HS-5 (cell line): Measurements from ENCODE around the gene LSAMP.

ENCODE experiments used
- DNase-seq: peaks from one replicate; pipeline ENCODE4 v3.0.0-alpha.2; 2012; ENCODE audit warnings: low read depth

Gene LSAMP

DNA sequence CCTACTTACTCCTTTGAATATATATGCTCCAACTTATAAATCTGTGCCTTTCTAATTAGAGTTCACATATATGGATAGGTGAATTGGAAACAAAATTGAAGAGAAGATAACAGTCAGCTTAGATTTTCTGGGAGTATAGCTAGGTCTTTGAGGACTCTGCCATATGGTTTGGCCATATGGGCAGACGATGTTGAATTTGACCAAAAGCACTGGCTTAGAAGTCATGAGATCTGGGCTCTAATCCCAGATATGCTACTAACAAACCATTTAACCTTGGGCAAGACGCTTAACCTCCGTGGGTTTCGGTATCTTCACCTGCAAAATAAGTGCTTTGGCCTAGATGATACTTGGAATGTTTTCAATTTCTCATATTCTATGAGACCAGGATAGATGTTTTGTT, 154.1 kb downstream of the LSAMP start:
- DNase-seq: no peak

DNA sequence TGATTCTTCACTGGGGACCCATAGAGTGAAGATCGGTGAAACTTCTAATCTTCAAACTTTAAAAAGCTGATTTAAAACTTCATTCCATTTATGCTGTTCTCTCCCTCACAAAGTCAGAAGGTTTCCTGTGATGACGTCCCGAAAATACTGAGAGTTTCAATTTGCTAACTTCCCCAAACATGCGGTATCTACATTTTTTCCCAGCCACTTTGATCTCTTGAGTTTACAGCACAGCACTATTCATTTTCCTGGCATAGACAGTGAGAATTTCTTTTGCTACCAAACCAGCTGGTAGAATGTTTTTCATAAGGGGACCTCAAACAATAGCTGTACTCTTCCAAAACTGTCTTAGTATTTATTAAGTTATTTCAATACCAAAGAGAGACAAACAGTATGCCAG, 156.8 kb downstream of the LSAMP start:
- DNase-seq: no peak

DNA sequence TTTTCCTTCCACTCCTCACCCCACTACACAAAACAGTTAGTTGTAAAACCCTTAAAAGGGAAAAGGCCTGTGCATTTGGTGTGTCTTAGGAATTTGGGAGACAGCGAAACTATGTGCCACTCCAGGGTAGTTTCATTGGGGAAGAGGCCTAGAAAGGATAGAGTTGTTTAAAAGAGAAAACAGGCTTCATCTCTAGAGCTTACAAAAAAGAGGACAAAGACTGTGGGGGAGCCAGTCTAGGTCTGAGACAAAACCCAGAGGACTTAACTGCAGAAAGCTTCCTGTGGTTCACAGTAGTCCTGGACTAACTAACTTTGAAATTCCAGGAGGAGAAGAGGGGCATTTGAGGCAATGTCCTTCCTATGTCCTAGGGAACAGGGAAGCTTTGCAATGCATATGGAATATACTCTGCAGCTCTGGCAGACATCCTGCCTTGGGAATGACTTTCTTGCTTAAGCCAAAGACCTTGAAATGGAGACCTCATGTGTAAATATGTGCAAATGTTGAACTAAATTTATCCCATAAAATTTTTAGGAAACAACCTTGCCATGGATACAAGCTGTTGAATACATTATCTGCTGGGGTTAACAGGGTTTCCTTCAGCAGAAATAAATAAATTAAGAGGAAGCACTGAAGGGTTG, 159.4 kb downstream of the LSAMP start:
- no peak for DNase-seq

DNA sequence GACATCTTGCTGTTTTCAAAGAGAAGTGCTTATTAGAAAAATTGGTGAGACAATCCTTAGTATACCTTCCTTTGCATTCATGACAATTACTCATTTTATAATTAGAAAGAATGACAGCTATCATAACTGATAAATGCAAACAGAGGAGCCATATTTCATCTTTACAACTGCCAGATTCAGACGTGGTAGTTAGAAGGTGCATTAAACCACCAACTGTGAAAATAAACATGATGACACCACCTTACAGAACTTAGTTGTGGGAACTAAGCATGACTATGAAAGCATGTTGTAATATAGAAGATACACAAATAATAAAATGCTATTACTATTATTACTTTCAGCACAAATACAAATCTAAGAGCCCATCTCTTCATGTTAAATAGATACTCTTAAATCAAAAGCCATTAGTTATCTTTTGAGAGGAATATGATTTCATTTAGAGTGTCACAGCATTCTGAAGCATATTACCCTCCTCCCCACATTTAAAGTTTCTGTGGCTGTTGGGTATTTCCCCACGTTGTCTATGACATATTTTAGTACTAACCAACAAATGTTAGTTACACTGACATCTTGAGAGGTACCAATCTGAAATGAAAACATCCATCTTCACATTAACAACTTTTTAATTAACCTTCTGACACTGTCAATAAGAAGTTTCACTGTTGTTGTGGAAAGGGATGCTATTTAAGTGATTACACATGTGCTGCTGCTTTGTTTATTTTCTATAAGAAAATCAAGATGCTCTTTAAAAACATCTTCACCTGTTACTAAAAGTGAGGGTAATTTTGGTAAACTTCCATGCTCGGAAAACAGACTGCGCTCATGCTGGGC, 163.8 kb downstream of the LSAMP start:
- no peak for DNase-seq

DNA sequence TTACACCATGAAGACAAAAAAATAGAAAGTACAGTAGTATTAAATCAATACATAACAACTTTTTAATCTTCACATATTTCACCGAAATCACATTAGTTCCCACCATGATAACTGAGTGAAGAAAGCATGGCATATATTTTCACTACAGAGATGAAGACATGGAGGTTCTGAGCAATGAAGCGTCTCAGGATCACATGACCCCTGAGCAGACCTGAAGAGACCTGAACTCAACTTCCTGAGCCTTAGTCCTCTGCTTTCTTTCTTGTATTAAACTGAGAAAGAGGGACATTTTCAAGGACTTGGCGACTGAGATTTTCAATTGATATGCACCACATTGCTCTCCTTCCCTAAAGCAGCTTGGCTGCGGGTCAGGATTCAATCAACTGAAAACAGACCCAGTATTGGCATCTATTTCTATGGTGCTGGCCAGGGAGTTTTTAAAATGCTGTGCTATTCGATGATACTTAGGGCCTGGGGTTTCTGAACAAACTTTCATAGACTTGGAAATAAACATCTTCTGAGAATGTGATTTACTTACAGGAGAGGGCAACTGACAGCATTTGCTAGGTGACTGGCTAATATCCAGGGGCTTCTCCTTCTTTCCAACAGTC, 165.1 kb downstream of the LSAMP start:
- no peak for DNase-seq

DNA sequence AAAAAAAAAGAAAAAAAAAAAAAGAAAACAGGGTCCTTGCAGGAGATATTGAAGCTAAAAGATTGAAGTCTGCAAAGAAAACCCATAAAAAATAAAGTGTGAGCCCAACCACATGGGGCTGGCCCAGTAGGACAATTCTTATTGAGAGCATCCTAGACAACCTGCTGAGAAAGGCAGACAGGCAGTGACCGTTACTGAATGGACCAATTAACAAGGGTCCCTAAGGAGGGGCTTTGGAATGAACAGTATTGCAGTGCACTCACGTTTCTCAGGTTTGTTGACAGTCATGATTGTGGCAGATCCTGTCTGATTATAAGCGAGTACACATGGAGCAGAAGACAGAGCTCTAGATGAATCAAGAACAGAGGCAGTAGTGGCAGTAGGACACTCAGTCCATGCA, 168.6 kb downstream of the LSAMP start:
- DNase-seq: no peak

DNA sequence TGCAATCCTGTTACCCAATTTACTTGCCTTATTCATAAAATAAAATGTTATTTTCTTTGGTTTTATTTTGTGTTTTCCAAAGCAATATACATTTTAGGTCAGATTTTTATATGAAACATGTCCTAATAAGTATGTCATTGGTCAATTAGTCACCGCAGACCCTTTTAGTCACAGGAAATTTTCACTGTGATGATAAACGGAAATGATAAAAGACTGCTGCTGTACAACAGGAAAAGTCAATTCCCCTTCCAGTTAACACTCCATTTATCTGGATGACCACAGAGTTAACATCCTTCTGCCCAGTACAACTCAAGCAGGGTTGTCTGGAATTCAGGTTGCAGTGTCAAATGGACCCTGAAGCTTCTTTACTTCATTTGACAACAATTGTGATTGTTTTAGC, 175.2 kb downstream of the LSAMP start:
- no peak for DNase-seq

DNA sequence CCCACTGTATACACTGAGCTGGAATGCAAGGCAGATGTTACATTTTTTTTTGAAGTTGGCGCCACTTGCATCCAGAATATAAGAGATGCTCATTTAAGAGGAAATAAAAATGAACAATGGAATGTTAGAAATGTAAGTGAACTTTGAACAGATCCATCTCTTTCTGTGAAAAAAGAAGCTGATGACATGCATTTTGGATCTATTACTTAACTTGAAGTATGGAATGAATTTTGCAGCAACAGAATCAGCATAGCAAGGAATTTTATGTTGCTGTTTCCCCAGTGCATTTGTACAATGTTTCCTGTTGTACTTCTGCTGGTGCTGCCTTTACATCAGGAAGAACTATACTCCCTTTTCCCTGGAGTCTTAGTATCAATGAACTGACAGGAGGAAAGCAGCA, 178.2 kb downstream of the LSAMP start:
- DNase-seq: no peak

DNA sequence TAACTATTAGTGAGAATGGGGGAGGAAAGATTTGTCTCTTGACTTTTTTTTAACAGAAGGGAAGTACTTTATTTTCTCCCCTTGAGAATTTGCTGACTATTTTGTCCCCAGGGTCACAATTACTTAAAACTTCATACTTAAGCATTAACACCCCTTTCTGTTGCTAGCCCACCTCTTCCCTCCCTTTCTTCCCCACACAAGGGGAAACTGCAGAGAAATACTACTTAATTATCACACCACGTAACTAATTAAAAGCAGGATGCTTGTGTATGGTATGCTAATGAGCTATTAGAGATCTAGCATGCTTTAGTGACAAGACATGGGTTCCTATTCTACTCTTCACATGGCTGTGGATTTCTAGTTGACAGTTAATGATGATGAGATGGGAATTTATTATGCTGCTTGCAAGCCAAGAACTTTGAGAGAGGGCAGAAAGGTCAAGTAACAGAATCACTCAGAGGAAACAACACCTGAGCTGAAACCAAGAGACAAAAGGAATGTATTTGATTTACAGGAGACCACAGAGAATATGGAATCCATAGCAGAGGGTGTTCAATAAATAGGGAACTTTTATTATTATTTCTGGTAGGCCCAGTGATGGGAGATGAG, 179.2 kb downstream of the LSAMP start:
- DNase-seq: no peak

DNA sequence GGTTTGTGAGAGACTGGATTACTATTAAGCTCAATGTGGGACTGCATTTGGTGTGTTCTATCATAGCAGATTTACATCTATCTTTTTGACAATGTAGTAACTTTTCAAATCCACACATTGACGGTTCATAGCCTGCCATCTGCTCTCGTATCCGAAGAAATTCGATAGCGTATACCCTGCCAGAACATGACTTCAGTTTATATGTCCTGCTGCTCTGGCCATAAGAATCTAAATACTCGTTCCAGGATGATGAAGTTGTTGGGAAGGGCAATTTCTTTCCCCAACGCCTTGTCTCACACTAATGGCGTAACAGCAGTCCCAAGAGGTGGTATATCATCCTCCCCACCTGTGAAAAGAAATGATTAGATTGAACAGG, 180.0 kb downstream of the LSAMP start:
- no peak for DNase-seq

DNA sequence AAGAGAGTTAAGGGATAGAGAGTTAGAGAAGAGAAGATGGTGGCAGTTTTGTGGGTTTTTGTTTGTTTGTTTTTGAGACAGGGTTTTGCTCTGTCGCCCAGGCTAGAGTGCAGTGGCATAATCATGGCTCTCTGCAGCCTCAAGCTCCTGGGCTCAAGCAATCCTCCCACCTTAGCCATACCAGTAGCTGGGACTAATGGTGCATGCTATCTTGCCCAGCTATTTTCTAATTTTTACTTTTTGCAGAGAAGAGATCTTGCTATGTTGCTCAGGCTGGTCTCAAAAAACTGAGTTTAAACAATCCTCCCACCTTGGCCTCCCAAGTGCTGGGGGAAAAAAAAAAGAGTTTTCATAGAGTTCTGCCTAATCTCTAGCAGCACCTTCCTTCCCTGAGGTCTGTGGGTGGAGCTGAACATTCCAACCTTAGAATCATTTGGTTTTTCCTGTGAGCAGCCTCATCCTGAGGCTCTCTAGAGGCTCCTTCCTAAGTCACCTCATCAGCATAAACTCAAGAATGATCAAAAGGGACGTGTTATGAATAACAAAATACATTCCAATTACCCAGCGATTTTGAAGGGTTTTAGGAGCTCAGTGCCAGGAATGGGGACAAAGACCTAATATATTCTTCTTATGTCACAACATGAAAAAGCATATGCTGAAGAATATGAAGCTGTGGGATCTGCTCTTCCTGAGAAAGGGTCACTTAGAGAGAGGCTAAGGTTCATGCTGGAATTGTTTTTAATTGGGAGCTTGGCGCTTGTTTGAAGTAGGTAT, 180.6 kb downstream of the LSAMP start:
- no peak for DNase-seq

DNA sequence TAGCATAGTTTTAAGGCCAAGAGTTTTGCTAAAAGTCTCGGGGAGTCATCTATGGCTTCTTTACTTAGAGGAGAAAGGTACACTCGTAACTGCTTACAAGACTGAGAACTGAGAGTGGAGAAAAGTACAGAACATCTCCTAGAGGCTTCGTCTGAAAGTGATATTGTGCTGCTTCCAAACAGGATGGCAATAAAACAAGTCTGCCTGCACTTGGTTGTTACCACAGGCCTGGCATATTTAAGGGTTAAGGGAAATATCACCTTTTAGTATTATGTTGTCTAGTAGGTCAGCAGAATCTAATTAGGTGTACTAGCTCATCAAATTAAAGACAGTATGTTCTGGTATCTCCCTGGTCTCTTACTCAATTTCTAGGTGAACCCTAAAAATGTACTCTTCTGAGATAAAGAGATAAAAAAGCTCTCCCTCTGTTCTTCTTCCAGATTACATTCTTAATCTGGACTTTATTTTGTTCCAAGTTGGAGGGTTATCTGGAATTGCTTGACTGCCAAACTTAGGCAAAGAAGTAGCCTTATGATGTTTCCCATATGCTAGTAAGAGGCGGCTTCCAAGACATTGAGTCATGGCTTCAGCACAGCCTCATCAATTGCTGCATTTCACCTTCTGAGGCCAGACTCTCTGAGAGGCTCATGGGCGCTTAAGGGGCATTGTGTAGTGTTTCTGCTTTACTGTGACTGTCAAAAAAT, 181.3 kb downstream of the LSAMP start:
- peak; percentile 6 for DNase-seq

DNA sequence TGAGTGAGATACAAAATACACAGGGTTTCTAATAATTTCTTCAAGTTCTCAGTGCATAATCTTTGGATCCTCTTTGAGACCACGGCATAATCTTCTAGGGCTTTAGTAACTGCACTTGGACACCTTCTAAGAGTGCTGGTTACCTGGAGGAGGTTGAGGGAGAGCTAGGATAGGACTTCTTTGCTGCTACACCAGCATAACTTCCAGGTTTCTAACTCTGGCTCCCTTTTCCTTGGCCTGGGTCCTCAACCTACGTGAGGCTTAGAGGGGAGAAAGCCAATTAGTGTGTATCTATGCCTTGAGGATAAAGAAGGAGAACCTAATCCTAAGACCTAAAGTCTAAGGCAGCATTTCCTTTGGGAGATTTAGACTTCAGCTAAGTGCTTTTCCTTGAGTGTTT, 184.8 kb downstream of the LSAMP start:
- no peak for DNase-seq

DNA sequence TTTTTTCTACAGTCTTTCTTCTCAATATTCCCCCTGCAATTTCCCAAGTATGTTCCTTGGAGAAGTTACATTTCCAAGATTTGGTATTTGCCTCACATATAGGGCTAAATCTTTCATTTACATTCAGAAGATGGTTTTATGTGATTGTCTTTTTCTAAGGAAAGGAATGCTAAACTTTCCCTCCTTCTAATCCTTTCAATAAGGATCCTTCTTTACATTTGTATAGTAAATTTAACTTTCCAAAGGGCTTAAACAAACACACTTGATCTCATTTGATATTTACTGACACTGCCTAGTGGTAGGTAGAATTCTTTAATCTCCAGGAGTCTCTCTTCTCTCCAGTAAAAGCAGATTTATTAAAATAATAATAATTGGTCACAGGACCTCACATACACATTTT, 185.3 kb downstream of the LSAMP start:
- DNase-seq: no peak

DNA sequence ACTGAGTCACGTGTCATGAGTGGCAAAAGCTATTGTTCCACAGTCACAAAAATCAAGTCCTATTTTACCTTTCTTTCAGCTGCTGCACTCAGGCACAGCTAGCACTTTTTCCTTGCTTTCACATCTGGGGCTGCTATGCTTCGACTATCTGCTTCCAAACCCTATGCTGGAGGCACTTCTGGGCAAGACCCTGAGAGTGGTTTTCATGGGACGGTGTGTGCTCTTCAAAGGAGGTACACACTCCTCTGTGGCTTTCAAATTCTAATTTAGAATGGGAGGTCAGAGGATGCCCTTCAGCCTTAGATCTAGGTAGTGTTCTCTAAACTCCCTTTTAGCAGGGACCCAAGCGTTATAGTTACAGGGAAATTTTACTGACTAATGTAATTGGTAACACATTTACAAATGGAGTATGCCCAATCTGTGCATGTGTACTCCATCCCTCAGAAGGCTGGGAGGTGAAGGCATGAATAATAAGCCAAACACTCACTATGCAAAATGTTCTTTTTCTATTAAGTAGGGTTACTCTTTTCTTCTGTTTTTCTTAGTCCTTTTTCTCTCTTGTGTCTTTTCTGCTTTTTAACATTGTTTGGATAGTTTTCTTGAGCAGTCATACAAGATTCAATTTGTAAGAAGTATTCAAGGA, 188.3 kb downstream of the LSAMP start:
- no peak for DNase-seq

DNA sequence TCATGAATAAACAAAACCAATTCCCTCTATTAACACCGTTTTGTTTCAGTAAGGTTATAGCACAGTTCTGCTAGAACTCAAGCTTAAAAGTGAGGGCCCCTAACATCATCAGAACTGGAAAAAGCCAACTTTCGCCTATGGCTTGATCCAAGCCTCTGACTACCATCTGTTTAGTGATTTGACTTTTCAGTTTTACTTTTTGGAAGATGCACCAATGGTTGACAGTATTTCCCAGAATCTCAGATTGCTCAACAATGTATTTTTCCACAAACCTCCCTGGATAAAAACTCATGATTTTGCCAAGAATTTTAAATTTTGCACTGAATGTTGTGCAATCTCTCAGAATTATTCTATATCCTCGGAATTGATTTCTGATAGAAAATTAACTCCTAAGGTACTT, 190.7 kb downstream of the LSAMP start:
- DNase-seq: no peak

DNA sequence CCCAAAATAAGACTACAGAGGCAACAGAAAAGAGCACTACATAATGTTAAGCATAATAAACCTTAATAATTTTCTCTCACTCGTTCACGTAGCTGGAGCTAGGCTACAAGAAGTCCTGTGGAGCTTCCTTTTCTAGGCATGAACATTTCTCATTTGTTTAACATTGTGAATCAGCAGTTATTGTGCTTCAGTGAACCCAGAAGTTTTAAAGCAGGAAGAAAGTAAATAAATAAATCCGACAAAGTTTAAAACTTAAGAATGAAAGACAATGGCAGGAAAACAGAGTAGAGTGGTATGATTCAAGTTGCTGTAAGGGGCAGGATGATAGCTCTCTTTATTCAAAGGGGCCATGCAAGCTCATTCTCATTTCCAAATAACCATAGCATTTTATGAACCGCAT, 191.8 kb downstream of the LSAMP start:
- no peak for DNase-seq

DNA sequence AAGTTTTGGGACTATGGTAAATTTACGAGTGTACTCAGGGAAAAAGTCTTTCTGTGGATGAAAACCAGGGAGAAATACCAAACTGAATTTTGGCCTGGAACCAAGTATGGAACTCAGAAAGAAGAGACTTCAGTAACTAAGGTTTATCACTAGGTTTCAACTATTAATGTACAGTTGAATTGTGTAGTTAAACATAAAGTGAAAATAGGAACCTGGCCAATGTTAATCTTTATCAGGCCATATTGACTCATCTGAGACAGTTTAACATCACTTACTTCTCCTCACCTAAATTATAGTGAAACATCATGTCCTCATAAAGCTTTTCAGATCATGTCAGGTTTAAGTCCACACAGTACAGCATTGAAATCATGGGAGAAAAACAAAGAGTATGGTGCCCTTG, 197.7 kb downstream of the LSAMP start:
- DNase-seq: no peak

DNA sequence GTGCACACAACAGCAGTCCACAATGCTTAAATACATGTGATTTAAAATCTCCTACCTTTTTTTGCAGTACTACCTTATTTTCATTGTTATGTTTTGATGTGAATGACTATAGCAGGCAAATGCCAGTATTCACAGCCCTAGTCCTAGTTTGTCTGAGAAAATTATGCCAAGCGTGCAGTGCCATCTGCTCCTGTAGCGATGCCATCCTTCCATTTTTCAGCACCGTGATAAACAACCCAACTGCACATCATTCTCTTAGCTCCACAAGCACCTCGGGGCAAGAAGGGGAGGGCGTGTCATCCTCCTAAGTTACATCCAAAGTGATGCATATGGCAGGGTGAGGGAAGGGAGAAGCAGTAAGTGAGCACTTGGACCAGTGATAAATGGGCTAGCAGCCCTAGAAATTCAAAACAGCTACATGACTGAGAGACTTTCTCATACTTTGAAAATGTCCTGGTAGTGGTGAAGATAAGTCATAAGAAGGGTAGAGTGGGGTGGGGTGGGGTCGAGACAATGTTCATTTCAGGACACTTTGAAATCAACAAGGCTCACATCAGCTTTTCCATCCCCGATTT, 198.8 kb downstream of the LSAMP start:
- DNase-seq: no peak

DNA sequence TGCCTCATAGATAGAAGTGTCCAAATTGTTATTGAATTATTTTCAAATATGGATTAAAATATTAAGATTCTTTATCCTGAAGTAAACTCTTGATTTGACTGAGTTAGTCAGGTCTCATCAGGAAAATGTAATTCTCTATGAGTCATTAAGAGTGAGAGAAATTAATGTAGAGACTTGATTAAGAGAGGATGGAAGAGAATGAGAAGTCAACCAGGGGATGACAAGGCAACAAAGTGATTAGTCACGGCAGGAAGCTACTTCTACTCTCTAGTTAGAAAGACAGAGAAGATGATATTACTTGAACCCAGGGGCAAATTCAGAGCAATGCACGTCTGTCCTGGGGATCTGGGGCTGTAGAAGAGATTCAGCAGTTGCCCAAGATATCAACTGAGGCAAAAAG, 202.5 kb downstream of the LSAMP start:
- no peak for DNase-seq

DNA sequence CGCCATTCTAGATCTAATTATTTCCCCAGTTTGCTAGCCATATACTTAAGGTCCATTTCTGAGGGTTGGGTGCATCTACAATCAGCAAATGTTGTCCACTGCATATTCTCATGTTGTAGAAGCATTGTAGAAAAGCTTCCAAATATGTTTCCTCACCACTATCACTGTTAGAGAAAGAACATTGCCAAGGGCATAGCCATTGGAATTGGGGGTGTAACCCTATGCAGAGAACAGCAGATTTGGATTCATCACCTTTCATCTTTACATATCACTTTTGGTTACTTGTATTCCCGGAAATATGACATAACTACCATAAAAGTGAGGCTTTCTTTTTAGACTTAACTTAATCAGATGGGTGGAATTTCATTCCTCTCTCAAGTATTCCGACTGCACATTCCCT, 203.6 kb downstream of the LSAMP start:
- DNase-seq: no peak
